Measurements from ENCODE around the gene TEX36. TPM values are rescaled to one million over a fixed set of nuclear protein-coding genes. Genes with fewer than 3 reads are reported as not detected.

The TEX36 gene
- total RNA-seq, 1 donor from 2014 or later: not detected

DNA sequence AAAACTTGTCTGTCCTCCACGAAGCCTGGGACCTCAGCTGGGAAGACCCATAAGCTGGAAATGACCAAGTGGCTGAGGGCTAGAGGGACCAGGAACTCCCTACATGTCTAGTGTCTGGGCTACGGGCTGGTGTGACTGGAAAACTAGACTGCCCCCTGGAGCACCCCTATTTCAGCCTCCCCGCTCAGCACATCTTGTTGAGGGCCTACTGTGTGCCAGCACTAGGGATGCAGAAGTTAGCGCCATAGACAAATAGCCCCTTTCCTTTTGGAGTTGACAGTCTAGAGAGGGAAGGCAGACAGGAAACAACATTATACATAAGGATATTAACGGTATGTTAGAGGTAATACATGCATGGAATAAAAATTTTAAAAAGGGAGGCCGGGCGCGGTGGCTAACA lies 74.5 kb downstream of the TEX36 start:
- H3K36me3 Mint-ChIP-seq (ENCODE audit: low read depth): no peaks in the 10 kb centered on the region
- no peak overlapping the region for H3K4me3 Mint-ChIP-seq
- no peaks in the 10 kb centered on the region for H3K9me3 Mint-ChIP-seq
- DNase-seq: no peak
- no peak overlapping the region for H3K27ac Mint-ChIP-seq
- intact Hi-C loops (cut with micrococcal nuclease): no loop called here
- no peaks in the 10 kb centered on the region for H3K27me3 Mint-ChIP-seq
- no peaks in the 10 kb centered on the region for H3K4me1 Mint-ChIP-seq

DNA sequence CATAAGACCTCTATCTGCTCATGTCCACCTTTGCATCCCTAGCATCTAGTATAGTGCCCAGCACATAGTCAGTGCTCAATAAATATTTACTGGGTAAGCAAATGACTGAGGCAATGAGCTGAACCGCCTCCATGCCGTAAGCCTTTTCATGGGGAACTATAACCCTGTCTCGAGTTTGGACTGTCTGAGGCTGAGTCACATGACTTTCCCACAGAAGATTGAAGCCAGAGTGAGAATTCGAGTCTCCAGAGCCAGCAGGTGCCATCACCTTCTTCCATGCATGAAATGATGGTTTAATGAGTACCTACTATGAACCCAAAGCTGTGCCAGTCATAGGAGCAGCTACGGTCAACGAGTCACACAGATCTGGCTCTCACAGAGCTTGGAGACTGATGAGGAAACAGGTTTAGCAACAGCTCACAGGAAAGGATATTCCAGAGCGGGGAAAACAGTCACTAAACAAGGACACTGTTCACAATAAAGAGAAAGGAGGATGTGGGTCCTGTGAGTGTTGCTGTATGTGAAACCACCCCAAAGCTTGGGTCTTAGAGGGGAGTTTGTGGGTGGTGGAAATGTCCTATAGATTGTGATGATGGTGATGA lies 75.2 kb downstream of the TEX36 start:
- Mint-ChIP-seq H3K36me3 (ENCODE audit: low read depth) (no peaks in the 10 kb centered on the region), H3K4me1 (no peaks in the 10 kb centered on the region), H3K4me3 (no peak overlapping the region), H3K9me3 (no peaks in the 10 kb centered on the region), H3K27me3 (no peaks in the 10 kb centered on the region), H3K27ac (no peak overlapping the region)
- no peak for DNase-seq
- intact Hi-C loops (cut with micrococcal nuclease): no loop called here

GRCh38 chr10:125606414-125607010 lies 76.5 kb downstream of the TEX36 start:
- no peak for DNase-seq

More at GRCh38 chr10:125606414-125607010, 76.5 kb downstream of the TEX36 start:
- no peaks in the 10 kb centered on the region for H3K27me3 Mint-ChIP-seq
- H3K27ac Mint-ChIP-seq: no peak overlapping the region
- H3K9me3 Mint-ChIP-seq: no peaks in the 10 kb centered on the region
- H3K4me1 Mint-ChIP-seq: no peaks in the 10 kb centered on the region
- H3K36me3 Mint-ChIP-seq (ENCODE audit: low read depth): no peaks in the 10 kb centered on the region
- H3K4me3 Mint-ChIP-seq: no peak overlapping the region
- intact Hi-C loops (cut with micrococcal nuclease): no loop called here

Other genes starting within 250 kb of the TEX36 start
- 40.8 and 43.2 TPM in 2 replicates for gene EDRF1, start 36.5 kb upstream of the TEX36 start, total RNA-seq
- 0.14 TPM in 1 of 2 replicates, not detected in the other for gene MMP21, start 92.7 kb upstream of the TEX36 start, total RNA-seq
- 50.6 and 53.8 TPM in 2 replicates for gene UROS, start 140.1 kb upstream of the TEX36 start, total RNA-seq
- 135 and 143 TPM in 2 replicates for gene BCCIP, start 140.4 kb upstream of the TEX36 start, total RNA-seq
- gene DHX32, start 198.1 kb upstream of the TEX36 start, total RNA-seq: 14.0 and 17.0 TPM in 2 replicates
- gene FANK1, start 213.4 kb upstream of the TEX36 start, total RNA-seq: 0.38 TPM in 1 of 2 replicates, not detected in the other